Measurements from ENCODE around the gene RDH5. TPM values are rescaled to one million over a fixed set of nuclear protein-coding genes. Genes with fewer than 3 reads are reported as not detected.

RDH5 gene
- total and polyA plus RNA-seq, 10 donors = 4.7 to 17.4 (median 12.9) TPM

- no peaks in the 10 kb centered on the region for H3K9me3 ChIP-seq
- no peak overlapping the region for H3K27ac ChIP-seq
- H3K4me1 ChIP-seq = no peaks in the 10 kb centered on the region
- DNase-seq = peak; percentile 63
- peaks cover 0 to 34% (median 0%) of the 10 kb centered on the region in 6 donors for H3K36me3 ChIP-seq
- no peaks in the 10 kb centered on the region for H3K27me3 ChIP-seq (replicated peaks in 1 of 7)
- no peak overlapping the region for H3K4me3 ChIP-seq
- no peak for TF ChIP-seq POLR2AphosphoS5 (IDR thresholded peaks at IDR 0.05)
- no peak for TF ChIP-seq CTCF (IDR thresholded peaks at IDR 0.05 in 8 of 11, conservative IDR thresholded peaks at IDR 0.05 in 3 of 11)
- no peak for TF ChIP-seq POLR2A (IDR thresholded peaks at IDR 0.05)
- intact Hi-C loops (cut with DNase I; ENCODE audit: low total_unique reads) = no loop called here
- 83 to 100% (median 90%) methylated on average over 5 to 16 of the region's 16 CpGs for WGBS, 5 donors
These were observed 21.8 kb upstream of the RDH5 start for GRCh38 chr12:55698241-55698955.

- intact Hi-C loops (cut with DNase I; ENCODE audit: low total_unique reads) = no loop called here
- Histone ChIP-seq H3K27me3 (replicated peaks in 1 of 7) (no peaks in the 10 kb centered on the region), H3K4me1 (peaks cover 0 to 3% (median 0%) of the 10 kb centered on the region in 6 donors), H3K36me3 (peaks cover 0 to 28% (median 0%) of the 10 kb centered on the region in 6 donors), H3K9me3 (no peaks in the 10 kb centered on the region), H3K27ac (no peak overlapping the region), H3K4me3 (no peak overlapping the region)
- DNase-seq = peak; percentile 43
- WGBS, 5 donors = 65 to 91% (median 82%) methylated on average over 1 of the region's 1 CpG
- TF ChIP-seq POLR2AphosphoS5 (IDR thresholded peaks at IDR 0.05) = no peak
- no peak for TF ChIP-seq POLR2A (IDR thresholded peaks at IDR 0.05)
- no peak for TF ChIP-seq CTCF (IDR thresholded peaks at IDR 0.05 in 8 of 11, conservative IDR thresholded peaks at IDR 0.05 in 3 of 11)
These were observed 21.2 kb upstream of the RDH5 start for GRCh38 chr12:55698965-55699364.

- intact Hi-C loops (cut with DNase I; ENCODE audit: low total_unique reads) = no loop called here
- H3K9me3 ChIP-seq = no peaks in the 10 kb centered on the region
- peaks cover 0 to 22% (median 0%) of the 10 kb centered on the region in 6 donors for H3K36me3 ChIP-seq
- WGBS, 5 donors = 76 to 81% (median 78%) methylated on average over 5 of the region's 5 CpGs
- no peak overlapping the region for H3K27ac ChIP-seq
- H3K4me1 ChIP-seq = peaks cover 0 to 5% (median 0%) of the 10 kb centered on the region in 6 donors
- peak; percentile 55 for DNase-seq
- H3K27me3 ChIP-seq (replicated peaks in 1 of 7) = no peaks in the 10 kb centered on the region
- H3K4me3 ChIP-seq = no peak overlapping the region
- TF ChIP-seq POLR2AphosphoS5 (IDR thresholded peaks at IDR 0.05) = no peak
- TF ChIP-seq POLR2A (IDR thresholded peaks at IDR 0.05) = no peak
- no peak for TF ChIP-seq CTCF (IDR thresholded peaks at IDR 0.05 in 8 of 11, conservative IDR thresholded peaks at IDR 0.05 in 3 of 11)
These were observed 20.6 kb upstream of the RDH5 start for GRCh38 chr12:55699471-55700055.
